ENCODE data around the gene CDKAL1.

GRCh38 chr6:20670750-20671149 is 136.5 kb downstream of the CDKAL1 start:
- TF ChIP-seq RAD21 (IDR thresholded peaks at IDR 0.05; ENCODE audit: low read depth) (no peak), MAX (IDR thresholded peaks at IDR 0.05) (no peak), TAF1 (IDR thresholded peaks at IDR 0.05; ENCODE audit: low read depth) (no peak), USF1 (IDR thresholded peaks at IDR 0.05) (no peak), EP300 (IDR thresholded peaks at IDR 0.05; ENCODE audit: borderline replicate concordance) (no peak), CEBPB (IDR thresholded peaks at IDR 0.05) (no peak), REST (IDR thresholded peaks at IDR 0.05; ENCODE audit: low read depth) (no peak), FOXM1 (IDR thresholded peaks at IDR 0.05; ENCODE audit: borderline replicate concordance, low read depth) (no peak), TCF12 (IDR thresholded peaks at IDR 0.05; ENCODE audit: low read depth) (no peak), CREB1 (IDR thresholded peaks at IDR 0.05; ENCODE audit: low read depth) (no peak), YY1 (IDR thresholded peaks at IDR 0.05; ENCODE audit: low read depth) (no peak), TEAD4 (IDR thresholded peaks at IDR 0.05) (no peak), ZBTB7A (IDR thresholded peaks at IDR 0.05; ENCODE audit: low read depth) (no peak), EGR1 (IDR thresholded peaks at IDR 0.05) (no peak)
